G401.6 (cell line): Measurements from ENCODE around the gene RNF138.
A peak's percentile ranks its signal among the peaks of the same experiment; 100 is the strongest.
"Not testable (repeated sequence)": the region's sequence is repeated elsewhere in the genome, so short reads cannot be mapped to it uniquely, and the experiment has no call there.

Source experiments
- FAIRE-seq: peaks from 2 replicates; lab custom pipeline; 2012; peaks lifted over from hg19 to GRCh38; lab: Jason Lieb, UNC

Gene RNF138

DNA sequence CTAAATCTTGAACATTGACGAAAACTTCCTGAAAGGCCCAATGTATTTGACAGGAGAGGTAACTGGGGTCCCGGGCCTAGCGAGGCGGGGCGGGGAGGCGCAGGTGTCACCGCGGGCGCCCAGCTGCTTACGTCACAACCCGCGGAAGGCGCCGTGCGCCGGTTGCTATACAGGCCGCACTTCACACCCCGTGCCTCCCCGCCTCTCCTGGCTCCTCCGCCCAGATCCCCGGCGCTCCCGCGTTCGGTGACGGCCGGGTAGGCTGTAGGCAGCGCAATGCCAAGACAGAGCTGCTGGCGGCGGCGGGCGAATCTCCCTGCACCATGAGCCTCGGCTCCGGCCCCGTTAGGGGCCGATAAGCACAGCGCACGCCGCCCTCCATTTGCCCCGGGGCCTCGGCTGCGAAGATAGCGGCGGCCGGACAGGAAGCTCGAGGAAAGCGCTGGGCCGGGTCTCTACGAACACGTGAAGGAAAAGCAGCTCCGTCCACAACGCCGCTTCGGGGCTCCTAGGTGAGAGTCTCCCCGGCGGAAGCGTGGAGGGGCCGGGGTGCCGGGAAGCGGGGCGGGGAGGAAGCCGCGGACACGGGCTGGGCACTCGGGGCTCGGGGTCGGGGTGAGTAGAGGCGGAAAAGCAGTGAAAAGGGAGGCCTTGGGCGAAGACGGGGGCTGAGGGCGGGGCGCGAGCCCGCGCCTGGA lies at the start of gene RNF138:
Gene RNF138 (plus strand): TSS at position 151 of the 698 bp plus-strand sequence. CDS start 903 bp downstream, outside the sequence.
- no peak for FAIRE-seq

- FAIRE-seq = no peak
These were observed 49.3 kb upstream of the RNF138 start for GRCh38 chr18:32042337-32042736.

GRCh38 chr18:32048507-32049091 lies 43.1 kb upstream of the RNF138 start:
- FAIRE-seq = no peak

DNA sequence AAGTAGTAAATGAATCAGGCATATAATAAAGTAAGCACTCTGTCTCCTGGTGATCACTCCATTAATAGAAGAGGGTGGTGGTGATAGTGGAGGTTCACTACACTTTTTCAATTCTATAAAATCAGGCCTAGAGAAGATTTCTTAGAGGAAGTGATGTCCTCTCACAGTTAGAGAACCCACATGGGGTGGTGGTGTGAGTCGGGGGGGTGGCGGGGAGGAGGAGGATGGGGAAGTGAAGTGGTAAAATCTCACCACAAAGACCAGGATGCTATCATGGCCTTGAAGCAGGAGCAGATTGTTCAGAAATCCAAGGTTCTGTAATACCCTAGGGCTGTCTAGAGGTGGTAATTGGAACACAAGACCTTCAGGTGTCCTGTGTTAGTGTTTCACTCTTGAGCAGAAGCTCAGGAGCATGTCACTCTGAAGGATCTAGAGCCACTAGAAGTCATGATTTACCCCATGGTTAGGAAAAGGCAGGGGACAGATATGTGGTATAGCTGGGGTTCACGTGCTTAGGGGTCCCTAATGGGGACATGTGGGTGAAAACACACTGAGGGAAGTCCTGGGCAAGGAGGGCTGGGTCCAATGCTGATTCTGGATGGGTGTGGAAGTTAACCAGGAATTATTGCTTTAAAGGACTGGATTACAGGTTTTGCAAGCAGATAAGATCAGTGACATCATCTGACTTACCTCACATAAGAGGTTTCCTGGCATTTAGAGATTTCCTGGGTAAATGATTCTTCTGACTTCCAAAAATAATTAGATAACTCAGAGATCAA lies 42.1 kb upstream of the RNF138 start:
- no peak for FAIRE-seq

GRCh38 chr18:32056613-32057358 lies 34.9 kb upstream of the RNF138 start:
- FAIRE-seq = no peak

- no peak for FAIRE-seq
These were observed 34.0 kb upstream of the RNF138 start for GRCh38 chr18:32057624-32058165.

- no peak for FAIRE-seq
These were observed 31.6 kb upstream of the RNF138 start for GRCh38 chr18:32060026-32060425.

DNA sequence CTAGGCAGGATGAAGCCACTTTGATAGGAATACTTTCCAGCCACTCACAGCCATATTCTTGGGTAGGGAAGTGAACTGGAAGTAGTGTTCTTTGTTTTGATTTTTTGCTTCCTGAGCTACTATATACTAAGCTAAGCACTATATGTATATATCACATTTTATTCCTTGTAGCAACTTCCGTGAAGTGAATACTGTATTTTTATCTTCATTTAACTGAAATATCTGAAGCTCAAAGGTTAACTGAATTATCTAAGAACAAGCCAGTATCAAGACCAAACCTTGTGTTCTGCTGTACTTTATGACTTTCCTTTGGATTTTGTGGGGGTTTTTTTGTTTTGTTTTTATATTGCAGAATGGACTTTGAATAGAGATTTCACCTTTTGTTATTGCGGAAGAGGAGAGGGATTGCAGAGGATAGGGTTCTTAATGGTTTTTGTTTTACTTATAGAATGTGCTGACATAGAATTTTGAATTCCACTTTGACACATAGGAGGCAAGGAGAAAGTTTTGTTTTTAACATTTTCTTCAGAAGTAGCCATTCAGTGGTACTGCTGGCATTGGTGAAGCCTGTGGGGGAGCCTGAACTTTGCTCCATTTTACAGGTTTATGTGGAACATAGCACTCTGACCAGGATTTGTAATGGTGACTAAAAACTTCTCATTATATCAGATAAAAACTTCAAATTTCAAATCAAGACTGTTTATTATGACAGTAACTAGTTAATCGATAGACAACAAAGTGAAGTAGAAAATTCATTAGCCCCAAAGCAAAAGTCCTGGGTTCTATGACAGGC lies 24.1 kb upstream of the RNF138 start:
- no peak for FAIRE-seq

GRCh38 chr18:32072321-32072720 lies 19.4 kb upstream of the RNF138 start:
- FAIRE-seq = peak; percentile 19

DNA sequence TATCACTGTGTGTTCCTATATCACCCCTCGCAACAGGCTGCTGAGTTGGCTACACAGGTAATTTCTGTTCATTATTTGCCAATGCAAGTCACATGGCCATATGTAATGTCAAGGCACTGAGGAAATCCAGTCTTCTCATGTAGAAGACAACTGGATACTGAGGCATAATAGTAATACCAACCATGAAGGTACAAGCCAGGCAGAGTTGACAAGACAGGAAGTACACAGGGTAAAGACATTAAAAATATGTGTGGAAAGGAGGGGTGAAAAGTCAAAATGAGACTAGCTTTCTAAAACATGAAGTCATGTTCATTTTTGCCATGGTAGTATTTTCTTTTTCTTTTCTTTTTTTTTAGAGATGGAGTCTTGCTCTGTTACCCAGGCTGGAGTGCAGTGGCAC lies 17.5 kb upstream of the RNF138 start:
- FAIRE-seq = no peak

GRCh38 chr18:32078845-32079244 lies 12.8 kb upstream of the RNF138 start:
- FAIRE-seq = no peak

DNA sequence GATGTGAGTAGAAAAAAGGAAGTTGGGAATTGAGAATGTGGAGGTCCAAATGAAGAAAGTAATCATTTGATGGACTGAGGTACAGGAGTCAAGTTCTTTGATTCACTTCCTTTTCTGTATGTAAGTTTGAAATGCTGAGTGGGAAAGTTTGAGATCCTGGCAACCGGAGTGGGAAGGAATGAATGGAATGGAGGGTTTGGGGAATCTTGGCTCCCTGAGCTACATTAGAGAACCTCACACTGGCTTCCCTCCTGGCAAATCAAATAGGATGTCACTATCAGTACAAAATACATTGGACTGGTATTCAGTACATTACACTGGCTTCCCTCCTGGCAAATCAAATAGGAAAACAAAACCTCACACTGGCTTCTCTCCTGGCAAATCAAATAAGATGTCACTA lies 9.8 kb upstream of the RNF138 start:
- no peak for FAIRE-seq

- FAIRE-seq = no peak
These were observed 7.9 kb upstream of the RNF138 start for GRCh38 chr18:32083781-32084180.

DNA sequence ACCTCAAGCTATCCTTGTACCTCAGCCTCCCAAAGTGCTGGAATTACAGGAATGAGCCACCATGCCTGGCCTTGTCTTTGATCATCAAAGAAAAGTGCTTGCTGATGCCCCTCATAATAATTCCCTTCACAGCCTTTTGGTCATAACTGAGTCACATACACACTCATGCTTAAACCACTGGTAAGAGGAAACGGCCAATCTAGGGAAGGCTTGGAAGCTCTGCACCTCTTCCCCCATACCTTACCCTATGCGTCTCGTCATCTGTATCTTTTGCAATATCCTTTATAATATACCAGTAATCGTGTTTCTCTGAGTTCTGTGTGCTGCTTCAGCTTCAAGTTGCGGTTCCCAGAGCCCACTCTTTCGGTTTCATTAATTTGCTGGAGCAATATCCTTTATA lies 4.8 kb upstream of the RNF138 start:
- FAIRE-seq = no peak

- not testable (repeated sequence) for FAIRE-seq
These were observed 843 bp upstream of the RNF138 start for GRCh38 chr18:32090831-32091230.

DNA sequence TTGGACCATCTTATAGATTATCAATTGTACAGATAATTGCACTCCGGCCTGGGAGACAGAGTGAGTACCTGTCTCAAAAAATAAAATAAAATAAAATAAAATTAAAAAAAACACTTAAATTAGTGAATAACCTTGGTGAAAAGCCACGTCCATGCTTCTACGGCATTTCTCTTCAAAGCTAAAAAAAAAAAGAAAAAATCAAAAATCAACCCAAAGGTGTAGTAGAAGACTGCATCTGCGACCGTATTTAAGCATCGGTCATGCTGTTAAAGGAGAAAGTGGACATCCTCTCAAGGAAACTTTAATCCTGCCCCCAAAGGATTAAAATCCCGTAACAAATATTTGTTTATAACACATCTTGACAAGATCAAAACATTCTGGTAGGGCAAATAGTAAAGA lies 350 bp upstream of the RNF138 start:
- no peak for FAIRE-seq

DNA sequence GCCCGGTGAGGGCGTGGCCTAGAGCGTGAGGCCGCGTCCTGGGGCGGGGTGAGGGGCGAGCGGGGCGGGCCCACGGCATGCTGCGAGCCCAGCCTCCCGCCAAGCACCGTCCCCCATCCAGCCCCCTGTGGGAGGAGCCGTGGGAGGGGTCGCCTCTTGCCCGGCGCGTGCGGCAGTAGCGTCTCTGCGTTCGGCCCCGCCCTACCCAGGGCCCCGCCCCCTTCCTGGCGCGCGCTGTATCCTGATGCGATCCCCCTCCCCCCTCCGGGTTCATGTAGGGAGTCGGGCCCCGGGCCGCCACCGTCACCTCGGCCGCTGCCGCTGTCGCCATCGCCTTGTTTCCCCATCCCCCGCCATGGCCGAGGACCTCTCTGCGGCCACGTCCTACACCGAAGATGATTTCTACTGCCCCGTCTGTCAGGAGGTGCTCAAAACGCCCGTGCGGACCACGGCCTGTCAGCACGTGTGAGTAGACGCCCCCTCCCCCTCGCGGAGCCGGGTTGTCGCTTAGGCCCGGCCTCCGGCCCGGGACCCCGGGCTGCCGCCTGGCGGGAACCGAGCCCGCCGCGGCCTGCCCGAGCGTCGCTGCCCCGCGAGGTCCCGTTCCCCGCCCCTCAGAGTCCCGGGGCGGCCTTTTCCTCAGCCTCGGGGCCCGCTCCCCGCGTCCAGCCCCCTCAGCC lies 888 bp downstream of the RNF138 start:
- peak; percentile 33 for FAIRE-seq

GRCh38 chr18:32093102-32093511 lies 1.4 kb downstream of the RNF138 start:
- FAIRE-seq = no peak

DNA sequence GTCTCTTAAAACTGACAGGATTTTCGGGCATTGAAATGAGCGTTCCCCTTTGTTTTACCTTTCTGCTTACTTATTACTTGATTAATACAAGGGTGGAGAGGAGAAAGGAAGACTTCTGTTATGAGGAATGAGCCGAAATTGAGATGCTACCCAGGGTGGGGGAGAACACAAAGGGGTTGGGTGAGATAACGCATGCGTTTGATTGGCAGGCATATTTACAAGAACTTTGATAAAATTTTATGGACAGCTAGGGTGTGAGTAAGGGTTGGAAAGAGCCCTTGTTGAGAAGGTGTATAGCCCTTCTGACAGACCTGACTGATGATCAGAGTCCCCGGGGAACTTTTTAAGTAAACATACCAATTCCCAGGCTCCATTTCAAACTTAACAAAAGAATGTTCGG lies 1.8 kb downstream of the RNF138 start:
- FAIRE-seq = no peak

- FAIRE-seq = no peak
These were observed 3.7 kb downstream of the RNF138 start for GRCh38 chr18:32095192-32095899.
